Stimulated activated CD8-positive, alpha-beta memory T cell treated with anti-CD3 and anti-CD28 coated beads, Interleukin-2, amount 100 ng/mL, for 48 hours (primary cell): ENCODE data around the gene SEC22A.
"Not testable (repeated sequence)": the region's sequence is repeated elsewhere in the genome, so short reads cannot be mapped to it uniquely, and the experiment has no call there.

Source experiments
- DNase-seq, 2 donors: peaks; one replicate each; pipeline ENCODE4 v3.0.0-alpha.2; 2020; ENCODE audit warnings: low read depth in 2 of 2

The SEC22A gene

DNA sequence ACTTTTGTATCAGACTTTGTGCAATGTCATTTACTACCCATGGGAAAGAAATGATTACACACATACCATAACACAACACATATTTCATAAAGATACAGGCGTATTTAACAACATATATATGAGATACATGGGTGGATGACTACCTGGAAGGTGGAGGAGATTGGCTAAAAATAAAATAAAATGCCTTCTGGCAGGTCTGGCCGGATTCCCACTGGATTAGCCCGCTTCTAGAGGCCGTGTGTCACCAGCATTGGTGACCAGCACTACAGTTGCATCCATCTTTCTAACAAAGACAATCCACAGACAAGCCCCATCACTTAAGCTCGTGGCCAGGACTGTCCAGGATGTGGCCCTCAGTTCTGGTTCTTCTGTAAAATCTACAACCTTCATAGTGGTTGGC, 21.0 kb upstream of the SEC22A start:
- no peak for DNase-seq

DNA sequence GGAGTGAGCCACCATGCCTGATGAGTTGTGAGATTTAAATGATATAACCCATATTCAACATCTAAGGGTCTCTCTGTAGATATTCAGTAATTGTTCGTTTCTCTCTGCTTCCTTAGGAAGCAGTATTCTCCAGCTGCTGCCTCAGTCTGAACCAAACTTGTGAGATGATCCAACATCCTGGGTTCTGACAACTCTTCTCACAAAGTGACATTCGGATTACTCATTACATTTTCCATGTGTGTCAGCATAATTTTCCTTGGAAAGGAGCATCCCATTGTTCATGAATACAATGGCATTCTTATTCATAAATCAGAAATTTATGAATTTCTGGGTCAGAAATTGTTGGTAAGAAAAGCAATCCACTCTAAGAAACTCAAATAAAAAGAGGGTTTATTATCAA, 15.0 kb upstream of the SEC22A start:
- DNase-seq, result no peak

DNA sequence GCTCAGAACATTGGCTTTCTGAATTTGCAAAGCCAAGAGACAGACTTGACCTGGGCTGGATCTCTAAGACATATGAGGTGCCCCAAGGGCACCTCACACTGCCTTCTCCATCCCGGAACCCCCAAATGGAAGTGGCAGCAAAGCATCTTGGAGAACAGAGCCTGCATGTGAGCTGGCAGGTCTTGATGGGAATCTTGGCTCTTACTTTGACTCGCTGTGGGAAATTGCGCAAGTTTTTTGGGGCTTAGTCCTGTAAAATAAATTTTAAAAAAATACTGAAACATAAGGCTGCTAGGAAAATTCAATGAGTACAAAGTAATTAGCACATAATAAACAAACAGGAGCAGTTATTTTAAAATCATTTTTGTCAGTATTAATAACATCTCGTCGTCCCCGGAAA, 13.7 kb upstream of the SEC22A start:
- no peak for DNase-seq

- no peak for DNase-seq
These were observed 8.2 kb upstream of the SEC22A start for GRCh38 chr3:123193448-123194101.

DNA sequence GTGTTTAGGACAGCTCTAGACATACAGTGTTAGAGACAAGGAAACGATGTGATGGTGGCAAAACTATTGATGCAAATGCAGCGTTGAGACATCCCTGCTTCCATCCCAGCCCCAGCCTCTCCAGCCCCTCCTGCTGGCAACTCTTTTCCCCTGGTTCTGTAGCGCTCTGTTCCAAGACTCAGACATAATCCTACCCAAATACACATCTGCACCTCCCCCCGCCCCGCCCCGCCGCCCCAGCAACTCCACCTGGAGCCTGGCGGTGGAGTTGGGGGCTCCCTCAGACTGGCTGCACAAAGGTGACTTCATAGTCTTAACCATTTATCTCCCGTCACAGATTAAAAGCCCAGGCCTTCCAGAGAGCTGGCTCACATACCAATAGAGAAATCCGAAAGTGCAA, 7.2 kb upstream of the SEC22A start:
- DNase-seq, result no peak

- DNase-seq, result no peak
These were observed 3.4 kb upstream of the SEC22A start for GRCh38 chr3:123198372-123198771.

DNA sequence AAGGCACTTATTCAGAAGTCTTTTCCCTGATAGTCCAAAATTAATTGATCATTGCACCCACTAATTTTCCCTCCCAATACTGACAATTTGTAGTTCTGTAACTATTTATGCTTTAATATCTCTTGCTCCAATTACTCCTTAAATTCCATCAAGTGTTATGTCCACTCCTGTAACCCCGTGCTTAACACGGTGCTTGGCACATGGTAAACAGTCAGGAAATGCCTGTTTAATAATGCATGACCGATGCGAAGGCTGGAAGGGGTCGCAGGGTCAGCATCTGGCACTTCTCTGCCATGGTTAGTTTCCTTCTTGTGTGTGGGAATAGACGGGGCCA, 553 bp upstream of the SEC22A start:
- no peak for DNase-seq

DNA sequence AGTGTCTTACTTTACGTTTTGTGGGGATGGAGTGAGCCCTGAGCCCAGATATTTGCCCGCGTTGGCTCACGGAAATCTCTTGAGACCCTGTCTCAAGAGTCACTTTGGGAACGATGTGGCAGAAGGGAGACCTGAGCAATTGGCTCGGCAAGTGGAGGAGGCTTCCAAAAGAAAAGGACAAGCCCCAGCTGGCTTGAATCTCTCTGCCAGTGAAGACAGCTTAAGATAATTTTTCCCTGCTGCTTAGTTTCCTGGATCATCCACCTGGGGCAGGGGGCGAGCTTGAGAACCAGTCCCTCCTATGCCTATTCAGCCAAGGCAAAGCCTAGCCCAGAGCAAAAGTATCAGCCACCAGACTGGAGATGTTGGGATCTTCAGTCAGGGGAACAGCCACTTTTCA, 708 bp downstream of the SEC22A start:
- DNase-seq, result no peak

GRCh38 chr3:123218990-123219389, 17.2 kb downstream of the SEC22A start:
- DNase-seq, result no peak

GRCh38 chr3:123221369-123221768, 19.6 kb downstream of the SEC22A start:
- DNase-seq, result not testable (repeated sequence)

DNA sequence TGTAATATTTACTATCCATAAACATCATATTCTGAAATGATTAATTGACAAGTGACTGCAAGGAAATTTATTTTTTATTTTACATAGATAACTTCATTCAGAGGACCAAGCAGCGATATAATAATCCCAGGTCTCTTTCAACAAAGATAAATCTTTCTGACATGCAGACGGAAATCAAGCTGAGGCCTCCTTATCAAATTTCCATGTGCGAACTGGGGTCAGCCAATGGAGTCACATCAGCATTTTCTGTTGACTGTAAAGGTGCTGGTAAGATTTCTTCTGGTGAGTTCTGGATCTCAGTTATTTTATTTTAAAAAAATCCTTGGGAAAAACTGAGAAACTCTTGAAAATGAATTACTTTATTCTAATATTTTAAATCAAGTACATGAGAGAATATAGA, 23.3 kb downstream of the SEC22A start:
- DNase-seq, result no peak

GRCh38 chr3:123226549-123226948, 24.8 kb downstream of the SEC22A start:
- no peak for DNase-seq

- no peak for DNase-seq
These were observed 27.4 kb downstream of the SEC22A start for GRCh38 chr3:123229145-123229544.

DNA sequence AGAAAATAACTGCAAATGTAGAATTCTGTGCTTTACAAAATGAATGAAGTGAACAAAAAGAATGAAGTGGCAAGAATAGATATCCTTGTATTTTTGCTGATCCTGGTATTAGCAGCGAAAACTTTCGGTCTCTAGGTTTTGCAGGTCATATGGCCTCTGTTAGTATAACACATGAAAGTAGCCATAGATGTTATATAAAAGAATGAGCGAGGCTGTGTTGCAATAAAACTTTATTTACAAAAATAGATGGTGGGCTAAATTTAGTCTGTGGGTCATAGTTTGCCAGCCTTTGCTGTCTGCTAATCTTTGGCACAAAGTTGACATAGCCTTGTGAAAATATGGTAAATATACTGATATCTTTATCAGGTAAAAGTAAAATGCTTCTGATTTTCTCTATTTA, 35.2 kb downstream of the SEC22A start:
- no peak for DNase-seq

- not testable (repeated sequence) for DNase-seq
These were observed 37.4 kb downstream of the SEC22A start for GRCh38 chr3:123239186-123239585.

- DNase-seq, result no peak
These were observed 38.0 kb downstream of the SEC22A start for GRCh38 chr3:123239756-123240155.

GRCh38 chr3:123244128-123244527, 42.4 kb downstream of the SEC22A start:
- peak in 1 of 2 donors; percentile 3 for DNase-seq

DNA sequence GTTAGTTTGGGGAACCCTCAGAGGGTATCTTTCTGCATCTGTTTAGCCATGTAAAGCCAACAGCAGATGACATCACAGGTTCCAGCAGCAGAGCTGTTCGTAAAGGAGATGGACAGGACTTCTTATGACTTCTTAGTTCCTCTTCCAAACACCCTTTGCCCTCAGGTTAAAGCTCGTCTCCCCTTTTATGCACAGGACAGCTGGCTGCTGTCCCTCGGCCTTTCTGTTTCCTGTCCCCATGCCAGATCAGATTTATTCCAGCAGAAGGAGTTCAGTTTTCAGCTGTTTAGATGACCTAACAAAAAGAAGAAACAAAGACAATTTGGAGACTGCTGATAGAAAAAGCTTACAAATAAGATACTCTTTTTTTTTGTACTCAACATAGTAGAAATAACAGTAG, 45.1 kb downstream of the SEC22A start:
- no peak for DNase-seq

GRCh38 chr3:123256256-123256655, 54.5 kb downstream of the SEC22A start:
- DNase-seq, result no peak

- DNase-seq, result no peak
These were observed 56.6 kb downstream of the SEC22A start for GRCh38 chr3:123258359-123258758.

DNA sequence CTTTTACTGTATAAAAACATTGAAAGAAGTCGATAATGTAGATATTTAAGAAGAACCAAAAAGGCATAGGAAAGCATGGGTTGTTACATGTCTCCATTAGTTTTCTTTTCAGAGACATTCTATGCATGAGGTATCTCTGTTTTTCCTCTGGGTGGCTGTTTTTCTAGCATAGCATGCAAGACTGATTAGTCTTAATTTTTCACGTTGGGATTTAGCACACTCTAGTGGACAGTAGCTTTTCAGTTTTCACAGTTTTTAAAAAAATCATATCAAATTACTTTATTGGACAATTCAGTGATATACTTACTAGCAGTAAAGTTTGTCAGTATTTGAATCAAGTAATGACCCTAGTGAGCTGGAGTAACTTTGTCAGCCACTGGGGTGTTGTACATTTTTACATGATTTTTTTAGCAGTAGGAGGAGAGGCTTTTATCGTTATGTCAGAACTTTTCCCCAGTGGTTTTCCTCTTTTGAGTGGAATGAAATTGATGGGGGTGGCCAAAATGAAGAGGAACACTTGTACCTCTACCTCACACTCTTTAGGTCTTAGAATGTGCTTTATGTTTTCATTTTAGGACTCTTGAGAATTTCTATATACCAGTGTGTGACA, 57.2 kb downstream of the SEC22A start:
- DNase-seq, result no peak

DNA sequence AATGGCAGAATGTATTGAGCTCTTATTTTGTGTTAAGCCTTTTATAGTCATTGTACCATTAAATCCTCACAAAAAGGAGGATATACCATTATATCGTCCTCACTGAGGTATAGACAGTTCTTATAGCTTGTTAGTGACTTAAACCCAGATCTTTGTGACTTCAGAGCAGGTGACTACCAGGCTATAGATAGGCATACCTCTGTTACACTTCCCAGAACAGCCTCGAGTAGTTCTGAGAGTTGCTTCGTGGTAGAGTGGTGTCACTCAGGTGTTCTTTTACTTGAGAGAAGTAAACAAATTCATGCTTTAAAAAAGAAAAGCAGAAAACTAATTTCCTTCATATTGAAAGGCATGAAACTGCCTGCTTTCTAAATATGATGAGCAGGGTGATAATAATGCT, 59.9 kb downstream of the SEC22A start:
- no peak for DNase-seq

GRCh38 chr3:123262226-123262625, 60.5 kb downstream of the SEC22A start:
- DNase-seq, result no peak

DNA sequence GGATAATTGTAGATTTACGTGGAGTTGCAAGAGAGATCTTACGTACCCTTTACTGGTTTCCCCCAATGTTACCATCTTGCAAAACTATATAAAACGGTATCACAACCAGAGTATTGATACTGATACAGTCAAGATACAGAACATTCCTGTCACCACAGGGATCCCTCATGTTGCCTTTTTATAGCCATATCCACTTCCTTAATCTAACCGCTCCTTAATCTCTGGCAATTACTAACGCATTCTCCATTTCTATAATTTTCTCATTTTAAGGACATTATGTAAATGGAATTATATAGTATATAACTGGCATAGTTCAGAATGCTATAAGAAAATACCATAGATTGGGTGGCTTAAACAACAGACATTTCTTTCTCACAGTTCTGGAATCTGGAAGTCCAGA, 61.1 kb downstream of the SEC22A start:
- no peak for DNase-seq
